DND-41 (cell line): ENCODE data around the gene TMEM175.

Experiments used
- CTCF ChIP-seq: IDR thresholded peaks from 2 replicates; pipeline ENCODE4 v1.5.1; 2012; ENCODE audit warnings: borderline replicate concordance, low read length, moderate library complexity, mild to moderate bottlenecking; ENCODE audit not compliant: poor library complexity, severe bottlenecking; ENCODE audit errors: extremely low read depth
- EZH2 ChIP-seq: IDR thresholded peaks from 3 replicates; pipeline ENCODE4 v1.6.1; 2012; ENCODE audit warnings: borderline replicate concordance, low read depth, mild to moderate bottlenecking, moderate library complexity, low read length, inconsistent platforms; ENCODE audit not compliant: severe bottlenecking

GRCh38 chr4:884896-885295, 47.4 kb upstream of the TMEM175 start:
- TF ChIP-seq CTCF (no peak), EZH2 (no peak)
